A204.1 (cell line): ENCODE data around the gene GTF3A.
A peak's percentile ranks its signal among the peaks of the same experiment; 100 is the strongest.
"Not testable (repeated sequence)": the region's sequence is repeated elsewhere in the genome, so short reads cannot be mapped to it uniquely, and the experiment has no call there.

Experiments
- FAIRE-seq: peaks from 2 replicates; lab custom pipeline; 2012; peaks lifted over from hg19 to GRCh38; lab: Jason Lieb, UNC

GTF3A gene

GRCh38 chr13:27424246-27425157, at the start of gene GTF3A:
Gene GTF3A, plus strand, starts transcription at chr13:27424619.
- FAIRE-seq, result no peak

GRCh38 chr13:27374650-27375049, 49.8 kb upstream of the GTF3A start:
- peak; percentile 91 for FAIRE-seq

GRCh38 chr13:27375686-27376326, 48.6 kb upstream of the GTF3A start:
- FAIRE-seq, result no peak

- FAIRE-seq, result no peak
These were observed 45.3 kb upstream of the GTF3A start for GRCh38 chr13:27379126-27379525.

GRCh38 chr13:27379694-27380641, 44.5 kb upstream of the GTF3A start:
- FAIRE-seq, result no peak

GRCh38 chr13:27381601-27382000, 42.8 kb upstream of the GTF3A start:
- no peak for FAIRE-seq

- FAIRE-seq, result no peak
These were observed 41.1 kb upstream of the GTF3A start for GRCh38 chr13:27383104-27383921.

GRCh38 chr13:27384285-27384684, 40.1 kb upstream of the GTF3A start:
- FAIRE-seq, result no peak

- FAIRE-seq, result no peak
These were observed 36.2 kb upstream of the GTF3A start for GRCh38 chr13:27388241-27388640.

- no peak for FAIRE-seq
These were observed 34.5 kb upstream of the GTF3A start for GRCh38 chr13:27389891-27390290.

GRCh38 chr13:27391471-27391870, 32.9 kb upstream of the GTF3A start:
- FAIRE-seq, result no peak

GRCh38 chr13:27393101-27393500, 31.3 kb upstream of the GTF3A start:
- FAIRE-seq, result no peak

- no peak for FAIRE-seq
These were observed 29.4 kb upstream of the GTF3A start for GRCh38 chr13:27395007-27395510.

GRCh38 chr13:27396252-27396846, 28.1 kb upstream of the GTF3A start:
- no peak for FAIRE-seq

- FAIRE-seq, result no peak
These were observed 26.1 kb upstream of the GTF3A start for GRCh38 chr13:27398360-27398759.

GRCh38 chr13:27400405-27400804, 24.0 kb upstream of the GTF3A start:
- not testable (repeated sequence) for FAIRE-seq

- no peak for FAIRE-seq
These were observed 23.2 kb upstream of the GTF3A start for GRCh38 chr13:27401210-27401609.

GRCh38 chr13:27403203-27403678, 21.2 kb upstream of the GTF3A start:
- no peak for FAIRE-seq

GRCh38 chr13:27403727-27404385, 20.6 kb upstream of the GTF3A start:
- FAIRE-seq, result no peak

GRCh38 chr13:27404680-27405079, 19.7 kb upstream of the GTF3A start:
- no peak for FAIRE-seq
